ENCODE results near the gene HSDL2.

GRCh38 chr9:112404508-112404932, 24.6 kb downstream of the HSDL2 start:
- TF ChIP-seq CTCF (conservative IDR thresholded peaks at IDR 0.05; ENCODE audit: low read length): no peak
- no peak for TF ChIP-seq EZH2phosphoT487 (IDR thresholded peaks at IDR 0.05; ENCODE audit: borderline replicate concordance)

Data from Loucy (cell line).